GM21619 (cell line): Measurements from ENCODE around the gene HSPA1L.
"Not testable (repeated sequence)": the region's sequence is repeated elsewhere in the genome, so short reads cannot be mapped to it uniquely, and the experiment has no call there.

Experiments used
- ATAC-seq: cut with Tn5 transposase; IDR thresholded peaks from one replicate; pipeline ENCODE4 v1.9.1; 2021; ENCODE audit not compliant: unreplicated experiment

HSPA1L gene

DNA sequence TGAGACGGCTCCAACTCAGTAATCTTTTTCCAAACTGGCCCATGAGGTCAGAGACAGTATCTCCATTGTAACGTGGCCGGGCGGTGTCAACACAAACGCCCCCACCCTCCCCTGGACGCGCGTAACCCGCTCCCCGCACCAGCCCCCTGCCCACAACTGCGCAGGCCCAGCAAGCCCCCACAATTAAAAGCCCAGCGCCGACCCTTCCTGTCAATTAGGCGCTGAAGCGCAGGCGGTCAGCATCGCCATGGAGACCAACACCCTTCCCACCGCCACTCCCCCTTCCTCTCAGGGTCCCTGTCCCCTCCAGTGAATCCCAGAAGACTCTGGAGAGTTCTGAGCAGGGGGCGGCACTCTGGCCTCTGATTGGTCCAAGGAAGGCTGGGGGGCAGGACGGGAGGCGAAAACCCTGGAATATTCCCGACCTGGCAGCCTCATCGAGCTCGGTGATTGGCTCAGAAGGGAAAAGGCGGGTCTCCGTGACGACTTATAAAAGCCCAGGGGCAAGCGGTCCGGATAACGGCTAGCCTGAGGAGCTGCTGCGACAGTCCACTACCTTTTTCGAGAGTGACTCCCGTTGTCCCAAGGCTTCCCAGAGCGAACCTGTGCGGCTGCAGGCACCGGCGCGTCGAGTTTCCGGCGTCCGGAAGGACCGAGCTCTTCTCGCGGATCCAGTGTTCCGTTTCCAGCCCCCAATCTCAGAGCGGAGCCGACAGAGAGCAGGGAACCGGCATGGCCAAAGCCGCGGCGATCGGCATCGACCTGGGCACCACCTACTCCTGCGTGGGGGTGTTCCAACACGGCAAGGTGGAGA, at the start of gene HSPA1L, which contains the start of gene HSPA1A:
TSS of gene HSPA1L (minus strand) at position 259 of the 814 bp plus-strand sequence. CDS start 3,311 bp downstream, outside the sequence.
TSS of gene HSPA1A (plus strand) at position 519 of the 814 bp plus-strand sequence. CDS start at position 733, 214 bp downstream.
- ATAC-seq: peak; percentile 29

DNA sequence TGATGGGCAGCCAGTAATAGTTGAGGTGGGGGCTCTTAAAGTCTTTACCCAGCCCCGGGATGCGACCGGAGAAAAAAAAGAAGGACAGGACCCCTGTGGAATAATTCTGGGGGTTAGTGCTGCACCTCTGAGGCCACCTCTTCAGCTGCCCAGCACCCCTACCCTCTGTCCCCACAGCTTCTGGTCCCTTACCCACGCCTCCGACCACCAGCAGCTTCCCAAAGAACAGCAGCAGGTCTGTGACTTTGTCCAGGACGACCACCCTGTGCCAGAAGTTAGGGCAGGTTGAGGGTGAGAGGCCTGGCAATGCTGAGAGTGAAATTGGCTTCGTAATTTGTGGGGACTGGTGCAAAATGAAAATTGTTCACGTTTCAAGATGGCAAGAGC, 49.7 kb upstream of the HSPA1L start:
- no peak for ATAC-seq

DNA sequence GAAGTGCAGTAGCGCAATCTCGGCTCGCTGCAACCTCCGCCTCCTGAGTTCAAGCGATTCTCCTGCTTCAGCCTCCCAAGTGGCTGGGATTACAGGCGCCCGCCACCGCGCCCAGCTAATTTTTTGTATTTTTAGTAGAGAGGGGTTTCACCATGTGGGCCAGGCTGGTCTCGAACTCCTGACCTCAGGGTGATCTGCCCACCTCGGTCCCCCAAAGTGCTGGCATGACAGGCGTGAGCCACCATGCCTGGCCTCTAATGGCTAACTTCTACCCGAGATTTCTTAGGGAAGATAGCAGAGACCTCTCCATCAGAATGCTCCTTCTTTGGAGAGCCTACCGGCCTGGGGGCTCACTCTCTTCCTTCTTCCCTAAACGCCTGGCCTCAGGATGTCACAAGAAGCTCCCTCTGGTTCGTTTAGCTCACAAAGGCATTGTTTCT, 49.1 kb upstream of the HSPA1L start:
- not testable (repeated sequence) for ATAC-seq

DNA sequence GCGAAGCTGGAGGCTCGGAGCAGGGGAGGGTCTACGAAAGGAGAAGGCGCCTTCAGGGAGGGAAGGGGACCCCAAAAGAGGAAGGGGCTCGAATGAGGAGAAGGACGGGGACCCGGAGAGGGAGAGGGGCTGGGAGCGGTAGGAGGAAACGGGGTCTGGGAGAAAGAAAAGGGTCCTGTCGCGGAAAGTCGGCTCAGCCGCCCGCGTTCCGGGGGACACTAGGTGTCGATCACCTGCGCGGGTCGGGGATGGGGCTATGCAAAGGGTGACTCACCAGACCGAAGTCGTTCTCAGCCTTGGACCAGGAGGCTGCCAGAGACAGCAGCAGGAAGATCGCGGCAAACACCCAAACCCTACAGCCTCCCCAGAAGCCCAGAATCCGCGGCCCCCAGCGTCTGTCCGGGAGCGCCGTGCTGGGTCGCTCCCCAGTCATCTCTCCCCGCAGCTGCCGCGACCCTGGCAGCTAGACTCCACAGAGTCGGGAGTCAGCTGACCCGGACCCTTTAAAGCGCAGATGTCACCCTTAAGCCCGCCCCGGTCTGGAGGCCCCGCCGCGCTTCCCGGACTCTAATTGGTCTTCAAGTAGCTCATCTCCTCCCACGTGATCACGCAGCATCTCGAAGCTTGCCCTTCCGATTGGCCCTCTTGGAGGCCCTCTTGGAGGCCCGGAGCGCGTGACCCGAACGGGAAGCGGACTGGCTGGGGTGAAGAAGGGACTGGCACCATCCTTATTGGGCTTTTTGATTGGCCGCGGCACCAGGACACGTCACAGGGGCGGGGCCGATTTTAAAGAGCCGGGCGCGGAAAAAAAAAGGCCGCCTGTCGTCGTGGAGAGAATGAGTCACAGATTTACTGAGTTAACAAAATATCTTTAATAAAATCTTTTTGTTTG, 47.5 kb upstream of the HSPA1L start, which contains the start of gene NEU1:
TSS of gene NEU1 (minus strand) at position 478 of the 892 bp plus-strand sequence. CDS start at position 433, 45 bp downstream.
- peak; percentile 89 for ATAC-seq

- ATAC-seq: no peak
These were observed 46.8 kb upstream of the HSPA1L start for GRCh38 chr6:31861919-31862343.

- no peak for ATAC-seq
These were observed 46.1 kb upstream of the HSPA1L start for GRCh38 chr6:31861150-31861549.

DNA sequence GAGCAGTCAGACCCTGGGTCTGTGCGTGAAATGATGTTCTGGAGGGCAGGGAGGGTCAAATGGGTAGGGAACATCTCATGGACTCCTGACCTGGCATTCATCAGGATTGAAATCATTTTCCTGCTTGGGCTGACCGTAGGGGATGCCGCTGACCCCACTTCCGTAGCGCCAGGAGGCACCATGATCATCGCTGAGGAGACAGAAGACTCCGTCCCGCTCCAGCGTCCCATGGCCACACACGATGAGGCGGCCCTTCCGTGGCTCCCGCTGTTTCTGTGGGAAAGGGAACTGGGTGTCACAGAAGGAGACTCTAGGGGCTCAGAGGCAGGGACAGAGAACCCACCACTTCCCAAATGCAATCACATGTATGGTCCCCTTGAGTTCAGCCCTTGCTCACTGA, 45.3 kb upstream of the HSPA1L start:
- ATAC-seq: no peak

DNA sequence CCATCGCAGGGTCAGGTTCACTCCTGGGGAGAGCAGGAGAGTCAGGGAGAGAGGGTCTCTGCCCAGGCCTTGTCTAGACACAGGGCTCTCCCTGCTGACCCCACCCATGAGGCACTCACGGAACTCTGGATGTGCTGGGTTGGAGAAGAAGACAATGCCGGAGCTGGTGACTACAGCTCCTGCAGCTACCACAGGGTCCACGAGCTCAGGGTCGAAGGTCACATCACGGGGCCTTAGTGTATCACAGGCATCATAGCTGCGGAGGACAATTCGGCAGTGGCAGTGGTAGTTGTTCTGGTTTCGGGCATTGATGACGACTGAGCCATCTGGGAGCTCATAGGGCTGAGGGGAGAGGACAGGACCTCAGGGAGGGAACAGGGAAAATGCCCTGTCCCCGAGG, 44.8 kb upstream of the HSPA1L start:
- no peak for ATAC-seq

GRCh38 chr6:31858707-31859106, 43.6 kb upstream of the HSPA1L start:
- ATAC-seq: no peak

DNA sequence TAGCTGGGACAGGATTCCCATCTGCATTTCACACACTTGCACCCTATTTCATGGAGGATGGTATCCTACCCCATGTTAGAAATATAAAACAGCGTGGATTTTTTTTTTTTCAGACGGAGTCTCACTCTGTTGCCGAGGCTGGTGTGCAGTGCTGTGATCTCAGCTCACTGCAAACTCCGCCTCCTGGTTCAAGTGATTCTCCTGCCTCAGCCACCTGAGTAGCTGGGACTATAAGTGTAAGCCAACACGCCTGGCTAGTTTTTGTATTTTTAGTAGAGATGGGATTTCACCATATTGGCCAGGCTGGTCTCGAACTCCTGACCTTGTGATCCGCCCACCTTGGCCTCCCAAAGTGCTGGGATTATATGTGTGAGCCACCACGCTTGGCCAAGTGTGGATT, 42.7 kb upstream of the HSPA1L start:
- not testable (repeated sequence) for ATAC-seq

DNA sequence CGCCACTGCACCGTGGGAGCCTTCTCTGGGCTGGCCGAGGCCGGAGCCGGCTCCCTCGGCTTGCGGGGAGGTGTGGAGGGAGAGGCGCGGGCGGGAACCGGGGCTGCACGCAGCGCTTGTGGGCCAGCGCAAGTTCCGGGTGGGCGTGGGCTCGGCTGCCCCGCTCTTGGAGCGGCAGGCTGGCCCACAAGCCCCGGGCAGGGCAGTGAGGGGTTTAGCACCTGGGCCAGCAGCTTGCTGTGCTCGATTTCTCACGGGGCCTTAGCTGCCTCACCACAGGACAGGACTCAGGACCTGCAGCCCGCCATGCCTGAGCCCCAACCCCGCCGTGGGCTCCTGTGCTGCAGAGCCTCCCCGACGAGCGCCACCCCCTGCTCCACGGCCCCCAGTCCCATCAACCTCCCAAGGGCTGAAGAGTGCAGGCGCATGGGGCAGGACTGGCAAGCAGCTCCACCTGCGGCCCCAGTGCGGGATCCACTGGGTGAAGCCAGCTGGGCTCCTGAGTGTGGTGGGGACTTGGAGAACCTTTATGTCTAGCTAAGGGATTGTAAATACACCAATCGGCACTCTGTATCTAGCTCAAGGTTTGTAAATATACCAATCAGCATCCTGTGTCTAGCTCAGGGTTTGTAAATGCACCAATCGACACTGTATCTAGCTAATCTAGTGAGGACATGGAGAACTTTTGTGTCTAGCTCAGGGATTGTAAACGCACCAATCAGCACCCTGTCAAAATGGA, 37.1 kb upstream of the HSPA1L start:
- ATAC-seq: not testable (repeated sequence)

- ATAC-seq: no peak
These were observed 36.4 kb upstream of the HSPA1L start for GRCh38 chr6:31851485-31851832.

- ATAC-seq: no peak
These were observed 35.8 kb upstream of the HSPA1L start for GRCh38 chr6:31850765-31851484.

GRCh38 chr6:31847276-31847978, 32.3 kb upstream of the HSPA1L start:
- no peak for ATAC-seq

- ATAC-seq: no peak
These were observed 29.4 kb upstream of the HSPA1L start for GRCh38 chr6:31844507-31844906.

GRCh38 chr6:31842053-31842452, 27.0 kb upstream of the HSPA1L start:
- no peak for ATAC-seq

- not testable (repeated sequence) for ATAC-seq
These were observed 24.7 kb upstream of the HSPA1L start for GRCh38 chr6:31839779-31840126.

DNA sequence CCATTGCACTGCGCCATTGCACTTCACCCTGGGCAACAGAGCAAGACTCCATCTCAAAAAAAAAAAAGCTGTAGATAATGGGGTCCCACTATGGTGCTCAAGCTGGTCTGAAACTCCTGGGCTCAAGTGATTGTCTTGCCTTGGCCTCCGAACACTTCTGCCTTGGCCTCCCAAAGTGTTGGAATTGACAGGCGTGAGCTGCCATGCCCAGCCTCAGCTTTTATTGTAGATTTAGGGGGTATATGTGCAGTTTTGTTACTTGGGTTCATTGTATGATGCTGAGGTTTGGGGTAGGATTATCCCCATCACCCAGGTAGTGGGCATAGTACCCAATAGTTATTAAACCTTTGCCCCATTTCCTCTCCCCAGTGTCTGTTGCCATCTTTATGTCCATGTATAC, 23.9 kb upstream of the HSPA1L start:
- ATAC-seq: no peak

DNA sequence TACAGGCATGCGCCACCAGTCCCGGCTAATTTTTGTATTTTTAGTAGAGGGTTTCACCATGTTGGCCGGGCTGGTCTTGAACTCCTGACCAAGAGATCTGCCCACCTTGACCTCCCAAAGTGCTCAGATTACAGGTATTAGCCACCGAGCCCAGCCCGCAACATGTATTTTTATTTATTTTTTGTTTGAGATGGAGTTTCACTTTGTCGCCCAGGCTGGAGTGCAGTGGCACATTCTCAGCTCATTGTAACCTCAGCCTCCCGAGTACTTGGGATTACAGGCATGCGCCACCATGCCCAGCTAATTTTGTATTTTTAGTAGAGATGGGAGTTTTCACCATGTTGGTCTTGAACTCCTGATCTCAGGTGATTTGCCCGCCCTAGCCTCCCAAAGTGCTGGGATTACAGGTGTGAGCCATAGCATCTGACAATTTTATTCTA, 23.1 kb upstream of the HSPA1L start:
- not testable (repeated sequence) for ATAC-seq
